Lung (tissue), 12 donors: ENCODE data around the gene IL36RN. TPM values are rescaled to one million over a fixed set of nuclear protein-coding genes. Genes with fewer than 3 reads are reported as not detected.

ENCODE experiments used
- ATAC-seq: fragments of 200-7000 bp; cut with Tn5 transposase; one replicate; pipeline ENCODE4 v1.9.1; 2020; ENCODE audit warnings: moderate number of reproducible peaks; ENCODE audit not compliant: insufficient read depth, low FRiP score
- DNase-seq, 3 donors: peaks; one replicate each; pipeline ENCODE4 v3.0.0-alpha.2; 2013 to 2017
- H3K27ac ChIP-seq, 2 donors: one replicate each; pipeline ENCODE4 v1.5.1; 2013; ENCODE audit warnings: mild to moderate bottlenecking in 2 of 2, moderate library complexity in 2 of 2, control low read depth in 1 of 2, inconsistent platforms in 1 of 2, low read depth in 1 of 2, low read length in 1 of 2
- H3K27me3 ChIP-seq, 3 donors: one replicate each; pipeline ENCODE4 v1.5.1; 2013; ENCODE audit warnings: low read length in 2 of 3; ENCODE audit not compliant: control insufficient read depth in 3 of 3, insufficient read depth in 3 of 3
- H3K36me3 ChIP-seq, 4 donors: one replicate each; pipeline ENCODE4 v1.5.1; 2013; ENCODE audit warnings: low read length in 4 of 4, mild to moderate bottlenecking in 1 of 4, moderate library complexity in 1 of 4; ENCODE audit not compliant: control insufficient read depth in 4 of 4, insufficient read depth in 4 of 4
- H3K4me1 ChIP-seq, 5 donors: one replicate each; pipeline ENCODE4 v1.5.1; 2013; ENCODE audit warnings: low read length in 5 of 5, mild to moderate bottlenecking in 2 of 5, moderate library complexity in 1 of 5; ENCODE audit not compliant: control insufficient read depth in 5 of 5, insufficient read depth in 5 of 5
- H3K4me3 ChIP-seq: one replicate; pipeline ENCODE4 v1.5.1; 2013; ENCODE audit warnings: mild to moderate bottlenecking, control low read depth, moderate library complexity
- H3K9ac ChIP-seq, 2 donors: one replicate each; pipeline ENCODE4 v1.5.1; 2013; ENCODE audit warnings: low read length in 2 of 2, control low read depth in 1 of 2; ENCODE audit not compliant: insufficient read depth in 1 of 2
- H3K9me3 ChIP-seq, 4 donors: one replicate each; pipeline ENCODE4 v1.5.1; 2013; ENCODE audit warnings: low read length in 3 of 4, mild to moderate bottlenecking in 1 of 4, moderate library complexity in 1 of 4; ENCODE audit not compliant: control insufficient read depth in 4 of 4, insufficient read depth in 3 of 4
- WGBS, 2 donors: extraction: QIAGEN DNeasy Blood & Tissue Kit; methylation state at CpG; one replicate each; pipeline ENCODE4 v1.1.7; 2013; 5-methylcytosine and 5-hydroxymethylcytosine counted together
- polyA plus RNA-seq, 2 donors: library from polyadenylated mRNA; stranded (reverse); fragments of 200-250 nt; gene quantifications; one replicate each; pipeline ENCODE4 v1.2.1, GENCODE V29; 2013
- total RNA-seq, 2 donors: library from RNA; depleted of rRNA in 1 of 2; stranded (reverse); fragments of >200 nt in 1 of 2; gene quantifications; one replicate each; pipeline ENCODE4 v1.2.1, GENCODE V29; 2014 to 2021
- TF ChIP-seq, protein P1 (sequence below): IDR thresholded peaks from 2 replicates; pipeline ENCODE4 v1.5.1; 2012; ENCODE audit warnings: mild to moderate bottlenecking; ENCODE audit errors: control extremely low read depth, extremely low read depth
- donor health status: control.
- donor health status: control.
- donor health status: Bipolar disorder and iron deficiency.
- donor health status: healthy.
- donor health status: DM: yes; HTN: yes; CAD: no.

IL36RN gene
- total and polyA plus RNA-seq, 4 donors: 0.01 to 0.09 TPM; not detected in 2

GRCh38 chr2:113078350-113078839 lies 19.4 kb downstream of the IL36RN start:
- H3K4me1 ChIP-seq: peaks cover 0 to 14% (median 2%) of the 10 kb centered on the region in 5 donors
- WGBS, 2 donors: 52 to 73% methylated on average over 6 of the region's 6 CpGs
- DNase-seq: peak in 2 of 3 donors; percentile 21 to 71
- no peak overlapping the region for H3K4me3 ChIP-seq
- TF ChIP-seq, protein P1, sequence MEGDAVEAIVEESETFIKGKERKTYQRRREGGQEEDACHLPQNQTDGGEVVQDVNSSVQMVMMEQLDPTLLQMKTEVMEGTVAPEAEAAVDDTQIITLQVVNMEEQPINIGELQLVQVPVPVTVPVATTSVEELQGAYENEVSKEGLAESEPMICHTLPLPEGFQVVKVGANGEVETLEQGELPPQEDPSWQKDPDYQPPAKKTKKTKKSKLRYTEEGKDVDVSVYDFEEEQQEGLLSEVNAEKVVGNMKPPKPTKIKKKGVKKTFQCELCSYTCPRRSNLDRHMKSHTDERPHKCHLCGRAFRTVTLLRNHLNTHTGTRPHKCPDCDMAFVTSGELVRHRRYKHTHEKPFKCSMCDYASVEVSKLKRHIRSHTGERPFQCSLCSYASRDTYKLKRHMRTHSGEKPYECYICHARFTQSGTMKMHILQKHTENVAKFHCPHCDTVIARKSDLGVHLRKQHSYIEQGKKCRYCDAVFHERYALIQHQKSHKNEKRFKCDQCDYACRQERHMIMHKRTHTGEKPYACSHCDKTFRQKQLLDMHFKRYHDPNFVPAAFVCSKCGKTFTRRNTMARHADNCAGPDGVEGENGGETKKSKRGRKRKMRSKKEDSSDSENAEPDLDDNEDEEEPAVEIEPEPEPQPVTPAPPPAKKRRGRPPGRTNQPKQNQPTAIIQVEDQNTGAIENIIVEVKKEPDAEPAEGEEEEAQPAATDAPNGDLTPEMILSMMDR: no peak
- H3K27me3 ChIP-seq: no peaks in the 10 kb centered on the region
- ATAC-seq: peak; percentile 67
- H3K9me3 ChIP-seq: no peaks in the 10 kb centered on the region
- no peak overlapping the region for H3K9ac ChIP-seq
- H3K36me3 ChIP-seq: no peaks in the 10 kb centered on the region
- H3K27ac ChIP-seq: peak overlapping the region in 1 of 2 donors; percentile 78

DNA sequence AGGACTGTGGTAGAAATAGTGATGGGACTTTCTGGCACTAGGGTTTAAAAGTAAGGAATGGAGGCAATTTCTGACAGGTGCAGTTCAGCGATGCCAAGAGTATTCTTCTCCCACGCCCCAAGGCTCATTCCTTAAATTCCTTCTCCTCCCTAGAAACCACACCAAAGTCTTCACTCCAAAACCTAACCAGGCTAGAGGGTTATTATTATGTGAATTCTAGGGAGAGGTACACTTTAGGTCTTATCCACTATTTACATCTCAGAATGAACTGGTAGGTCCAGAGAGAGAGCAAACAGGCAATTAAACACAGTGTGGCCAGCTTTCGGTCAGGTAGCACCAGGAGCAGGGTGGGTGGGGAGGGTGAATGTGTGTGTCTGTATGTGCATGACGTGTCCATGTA lies 20.1 kb downstream of the IL36RN start:
- Histone ChIP-seq H3K4me3 (no peak overlapping the region), H3K27ac (peak overlapping the region in 1 of 2 donors; percentile 87), H3K36me3 (no peaks in the 10 kb centered on the region), H3K4me1 (peaks cover 0 to 7% (median 0%) of the 10 kb centered on the region in 5 donors), H3K9me3 (no peaks in the 10 kb centered on the region), H3K9ac (no peak overlapping the region), H3K27me3 (no peaks in the 10 kb centered on the region)
- 63 to 84% methylated on average over 4 of the region's 4 CpGs for WGBS, 2 donors
- TF ChIP-seq, protein P1: no peak
- peak in 1 of 3 donors; percentile 34 for DNase-seq
- ATAC-seq: no peak

- H3K4me3 ChIP-seq: no peak overlapping the region
- H3K4me1 ChIP-seq: peaks cover 0 to 6% (median 0%) of the 10 kb centered on the region in 5 donors
- ATAC-seq (no peak), DNase-seq (peak; percentile 24 to 46 (median 39))
- TF ChIP-seq, protein P1: peak; percentile 49
- H3K27ac ChIP-seq: peak overlapping the region in 1 of 2 donors; percentile 20
- H3K36me3 ChIP-seq: no peaks in the 10 kb centered on the region
- no peaks in the 10 kb centered on the region for H3K9me3 ChIP-seq
- 36 to 40% methylated on average over 9 of the region's 9 CpGs for WGBS, 2 donors
- H3K9ac ChIP-seq: no peak overlapping the region
- H3K27me3 ChIP-seq: no peaks in the 10 kb centered on the region
Observed at GRCh38 chr2:113080134-113080533, 21.1 kb downstream of the IL36RN start.
